ENCODE measurements around the gene BBLN.
"Not testable (repeated sequence)": the region's sequence is repeated elsewhere in the genome, so short reads cannot be mapped to it uniquely, and the experiment has no call there.

BBLN gene

DNA sequence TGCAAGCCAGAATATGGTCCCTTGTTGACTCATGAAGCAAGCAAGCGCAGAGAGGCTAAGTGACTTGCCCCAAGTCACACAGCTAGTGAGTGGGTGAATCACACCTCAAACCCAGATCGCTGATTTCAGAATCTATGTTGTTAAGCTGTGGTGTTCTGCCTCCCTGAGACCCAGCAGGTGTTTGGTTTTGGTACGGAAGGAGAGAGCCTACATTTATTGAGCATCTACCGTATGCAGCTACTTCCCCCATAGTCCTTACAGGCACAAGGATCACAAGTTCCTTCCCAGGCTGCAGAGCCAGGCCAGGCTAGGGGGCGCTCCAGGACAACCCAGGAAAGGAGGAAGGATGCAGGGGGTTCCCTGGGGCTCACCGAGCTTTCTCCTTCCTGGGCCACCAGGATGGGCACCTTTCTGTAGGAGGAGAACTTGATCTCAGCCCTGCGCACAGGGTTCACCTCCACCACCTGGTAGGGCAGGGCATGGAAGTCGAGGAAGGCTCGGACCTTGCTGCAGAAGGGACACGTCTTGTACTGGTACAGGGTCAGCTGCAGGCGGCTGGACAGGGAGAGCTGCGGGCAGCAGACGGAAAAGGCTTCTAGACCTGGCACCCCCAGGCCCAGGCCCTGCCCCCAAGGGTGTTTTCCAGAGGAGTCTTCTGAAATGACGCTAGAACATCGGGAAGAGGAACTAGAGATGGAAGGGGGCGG, 35.0 kb upstream of the BBLN start:
- peak; percentile 43 for DNase-seq (ENCODE audit: low spot score)

DNA sequence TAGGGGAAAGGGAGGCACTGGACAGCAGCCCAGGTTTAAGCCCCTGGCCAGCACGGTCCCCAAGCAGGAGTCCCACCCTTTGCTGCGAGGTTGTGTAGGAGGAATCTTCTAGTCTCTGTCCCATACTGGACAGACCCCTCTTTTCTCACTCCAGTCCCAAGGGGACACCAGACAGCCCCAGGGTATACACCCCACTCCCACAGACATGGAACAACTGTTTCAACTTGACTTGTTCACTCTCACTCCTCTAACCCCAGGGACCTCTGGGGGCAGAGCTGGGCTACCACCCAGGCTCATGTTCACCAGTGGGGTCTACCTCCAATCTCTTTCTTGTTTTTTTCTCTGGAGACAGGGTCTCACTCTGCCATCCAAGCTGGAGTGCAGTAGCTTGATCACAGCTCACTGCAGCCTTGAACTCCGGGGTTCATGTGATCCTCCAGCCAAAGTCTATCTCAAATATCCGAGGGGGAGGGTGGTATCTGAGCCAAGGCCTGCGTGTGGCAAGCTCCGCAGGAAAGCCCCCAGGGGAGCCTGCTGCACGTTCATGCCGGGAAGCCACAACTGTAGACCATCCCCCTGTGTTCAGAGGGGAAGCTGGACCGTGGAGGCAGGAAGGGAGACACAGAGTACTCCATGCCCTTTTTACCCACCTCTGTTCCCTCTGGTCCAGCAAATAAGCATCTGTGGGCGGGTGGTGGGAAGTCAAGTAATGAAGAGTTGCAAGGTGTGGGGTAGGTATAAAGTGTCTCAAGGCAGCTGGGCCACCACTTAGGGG, 34.3 kb upstream of the BBLN start:
- no peak for DNase-seq (ENCODE audit: low spot score)

DNA sequence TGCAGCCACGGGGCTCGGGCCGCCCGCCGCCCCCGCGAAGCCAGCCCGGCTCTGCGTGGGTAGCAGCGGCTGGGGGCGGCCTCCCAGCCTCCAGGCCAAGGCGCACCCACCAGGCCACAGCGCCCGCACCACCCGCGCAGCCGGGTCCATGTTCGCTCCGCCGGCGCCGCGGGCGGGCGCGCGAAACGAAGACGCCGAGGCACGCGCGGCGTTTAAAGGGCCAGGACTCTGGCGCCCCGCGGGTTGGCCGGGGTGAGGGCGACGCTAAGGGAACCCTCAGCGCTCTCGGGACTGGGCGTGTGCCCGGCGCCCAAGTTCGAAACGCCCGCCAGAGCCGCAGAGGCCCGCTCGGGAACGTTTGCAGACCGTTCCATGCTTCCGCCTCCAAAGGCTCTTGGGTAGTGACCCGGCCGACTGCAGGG, 32.5 kb upstream of the BBLN start, which contains the start of gene PTGES2:
TSS of gene PTGES2 (minus strand) at position 162 of the 422 bp plus-strand sequence. CDS start at position 150, 12 bp downstream.
- peak; percentile 87 for DNase-seq (ENCODE audit: low spot score)

DNA sequence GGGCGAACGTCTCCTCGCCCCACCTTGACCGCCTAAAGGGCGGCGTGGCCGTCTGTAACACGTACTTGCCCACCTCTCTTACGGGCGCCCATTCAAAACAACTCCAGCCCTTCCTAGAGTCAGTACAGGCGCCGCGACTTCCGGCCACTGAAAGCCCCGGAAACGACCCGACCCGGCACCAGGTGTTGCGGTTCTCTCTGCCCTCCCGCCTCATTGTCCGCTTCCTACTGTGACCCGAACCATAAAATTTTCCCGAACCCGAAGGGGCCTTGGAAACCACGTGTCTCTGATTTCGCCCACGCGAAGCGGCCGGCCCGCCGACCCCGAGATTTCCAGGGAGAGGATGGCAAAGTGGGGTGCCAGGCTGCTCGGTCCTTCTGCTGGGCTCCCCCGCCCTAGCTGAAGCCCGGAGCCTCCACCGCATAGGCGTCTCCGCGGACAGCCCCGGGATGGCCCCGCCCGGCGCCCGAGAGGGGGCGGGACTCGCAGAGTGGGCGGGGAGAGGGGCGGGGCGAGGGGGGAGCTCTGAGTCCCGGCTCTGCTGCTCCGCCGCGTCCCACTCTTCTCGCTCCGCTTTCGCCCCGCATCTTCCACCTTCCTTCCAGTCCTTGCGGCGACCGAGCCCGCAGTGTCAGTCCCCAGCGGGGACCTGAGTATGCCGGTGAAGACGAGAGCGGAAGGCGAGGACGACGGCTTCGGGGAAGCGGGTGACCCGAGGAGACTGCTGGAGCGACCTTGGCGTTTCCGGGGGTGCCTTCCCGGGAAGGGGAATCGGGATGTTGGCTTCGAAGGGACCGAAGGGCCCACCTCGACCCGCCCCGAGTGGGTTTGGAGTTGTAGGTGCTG, 31.9 kb upstream of the BBLN start:
- DNase-seq (ENCODE audit: low spot score) = peak; percentile 94

DNA sequence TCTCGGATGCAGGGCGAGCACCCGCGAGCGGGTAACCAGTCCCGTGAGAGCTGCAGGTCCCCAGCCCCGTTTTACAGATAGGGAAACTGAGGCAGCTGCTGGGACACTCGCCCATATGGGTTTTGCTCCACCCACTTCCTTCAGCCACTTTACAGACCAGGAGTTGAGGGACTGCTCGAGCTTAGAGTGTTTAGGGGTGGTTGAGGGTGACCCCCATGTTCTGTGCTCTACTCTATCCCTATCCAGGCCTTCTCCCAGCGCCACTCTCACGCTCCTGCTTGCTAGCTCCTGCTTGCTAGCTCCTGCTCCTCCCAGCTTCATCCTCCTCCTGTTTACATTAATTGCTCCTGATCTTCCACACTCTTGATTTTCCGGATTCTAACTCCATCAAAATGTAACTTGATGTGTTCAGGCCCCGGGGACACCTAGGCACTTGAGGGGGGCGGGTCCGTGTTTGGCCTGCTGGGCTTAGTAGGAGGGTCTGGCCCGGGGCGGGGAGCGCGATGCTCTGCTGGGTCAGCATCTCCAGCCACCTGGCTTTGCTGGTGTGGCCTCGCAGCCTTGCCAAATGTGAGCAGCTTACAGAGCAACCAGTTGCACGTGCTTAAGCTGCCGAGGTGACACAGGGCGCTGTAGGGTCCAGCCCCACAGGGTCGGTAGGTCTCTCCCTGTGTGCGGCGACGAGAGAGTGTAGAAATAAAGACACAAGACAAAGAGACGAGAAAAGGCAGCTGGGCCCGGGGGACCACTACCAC, 31.1 kb upstream of the BBLN start:
- peak; percentile 28 for DNase-seq (ENCODE audit: low spot score)

DNA sequence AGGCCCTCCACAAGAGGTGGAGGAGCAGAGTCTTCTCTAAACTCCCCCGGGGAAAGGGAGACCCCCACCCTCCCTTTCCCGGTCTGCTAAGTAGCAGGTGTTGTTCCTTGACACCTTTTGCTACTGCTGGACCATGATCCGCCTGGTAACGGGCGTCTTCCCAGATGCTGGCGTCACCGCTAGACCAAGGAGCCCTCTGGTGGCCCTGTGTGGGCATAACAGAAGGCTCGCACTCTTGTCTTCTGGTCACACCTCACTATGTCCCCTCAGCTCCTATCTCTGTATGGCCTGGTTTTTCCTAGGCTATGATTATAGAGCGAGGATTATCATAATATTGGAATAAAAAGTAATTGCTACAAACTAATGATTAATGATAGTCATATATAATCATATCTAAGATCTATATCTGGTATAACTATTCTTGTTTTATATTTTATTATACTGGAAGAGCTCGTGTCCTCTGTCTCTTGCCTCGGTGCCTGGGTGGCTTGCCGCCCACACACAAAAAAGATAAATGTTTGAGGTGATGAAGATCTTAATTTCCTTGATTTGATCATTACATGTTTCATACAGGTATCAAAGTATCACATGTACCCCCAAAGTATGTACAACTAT, 30.0 kb upstream of the BBLN start:
- DNase-seq (ENCODE audit: low spot score) = not testable (repeated sequence)

DNA sequence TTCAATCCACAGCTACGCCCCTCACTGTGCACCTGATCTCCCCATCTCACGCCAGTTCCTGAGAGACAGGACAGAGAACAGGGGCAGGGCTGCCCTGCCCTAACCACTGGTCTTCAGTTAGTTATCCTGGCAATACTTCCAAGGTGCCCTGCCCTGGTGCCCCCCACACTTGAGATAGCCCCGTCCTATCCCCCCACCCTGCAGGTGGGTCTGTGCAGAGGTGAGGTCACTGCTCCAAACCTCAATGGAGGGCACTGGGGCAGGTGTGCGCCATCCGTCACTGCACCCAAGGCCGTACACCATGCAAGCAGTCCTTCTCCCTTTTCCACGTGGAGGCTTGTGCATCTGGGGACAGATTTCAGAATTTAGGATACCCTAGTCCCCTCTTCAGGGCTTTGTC, 29.4 kb upstream of the BBLN start:
- DNase-seq (ENCODE audit: low spot score) = not testable (repeated sequence)

DNA sequence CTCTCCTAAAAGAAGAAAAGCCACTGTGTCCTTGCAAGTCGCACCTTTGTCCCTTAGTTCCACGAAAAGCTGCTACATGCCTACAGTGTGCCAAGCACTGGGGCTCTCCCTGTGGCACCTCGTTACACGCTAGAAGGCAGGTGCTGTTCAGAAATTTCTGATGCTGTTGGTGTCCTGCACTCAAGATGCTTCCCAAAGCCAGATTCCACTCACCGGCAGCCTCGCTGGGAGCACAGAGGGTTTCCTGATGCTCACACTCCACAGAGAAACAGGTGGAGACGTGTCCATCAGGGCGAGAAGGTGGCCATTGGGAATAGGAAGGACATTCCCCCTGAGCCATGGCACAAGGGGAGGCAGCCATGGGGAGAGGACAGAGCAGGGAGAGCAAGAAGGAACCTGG, 28.7 kb upstream of the BBLN start:
- DNase-seq (ENCODE audit: low spot score) = not testable (repeated sequence)

DNA sequence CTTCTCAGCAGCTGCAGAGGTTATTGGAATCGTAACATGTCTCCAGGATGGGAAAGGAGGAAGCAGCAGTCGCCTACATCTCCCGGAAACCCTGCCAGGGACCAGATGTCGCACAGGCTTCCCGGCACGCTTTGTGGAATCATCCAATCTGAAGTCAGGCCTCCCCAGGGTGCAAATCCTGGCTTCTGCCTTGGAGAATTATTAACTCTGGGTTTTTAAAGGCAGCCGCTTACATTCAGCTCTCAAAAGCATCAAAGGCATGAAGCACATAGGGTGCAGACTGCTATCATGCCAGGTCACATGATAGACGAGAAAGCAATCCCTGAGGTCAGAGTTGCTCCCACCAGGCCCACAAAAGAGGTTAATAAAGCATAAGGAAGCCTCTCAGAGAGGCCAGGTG, 27.9 kb upstream of the BBLN start:
- not testable (repeated sequence) for DNase-seq (ENCODE audit: low spot score)

DNA sequence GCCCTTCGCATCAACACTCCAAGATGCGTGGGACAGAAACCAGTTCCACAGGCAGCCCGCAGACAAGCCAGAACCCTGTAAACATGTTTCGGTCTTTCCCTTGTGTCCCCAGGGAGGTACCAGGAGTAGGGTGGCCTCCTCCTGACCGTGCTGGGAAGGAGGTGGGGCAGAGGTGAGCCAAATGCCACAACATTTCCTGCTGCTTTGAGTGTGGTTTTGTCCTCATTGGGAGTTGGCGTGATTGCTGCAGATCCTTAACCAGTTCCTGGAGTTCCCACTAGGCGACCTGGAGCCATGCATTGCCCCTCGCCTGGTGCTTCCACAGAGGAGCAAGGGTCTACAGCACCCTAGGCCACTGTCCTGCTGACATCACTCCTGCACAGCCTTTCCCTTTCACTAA, 24.5 kb upstream of the BBLN start:
- DNase-seq (ENCODE audit: low spot score) = not testable (repeated sequence)

DNA sequence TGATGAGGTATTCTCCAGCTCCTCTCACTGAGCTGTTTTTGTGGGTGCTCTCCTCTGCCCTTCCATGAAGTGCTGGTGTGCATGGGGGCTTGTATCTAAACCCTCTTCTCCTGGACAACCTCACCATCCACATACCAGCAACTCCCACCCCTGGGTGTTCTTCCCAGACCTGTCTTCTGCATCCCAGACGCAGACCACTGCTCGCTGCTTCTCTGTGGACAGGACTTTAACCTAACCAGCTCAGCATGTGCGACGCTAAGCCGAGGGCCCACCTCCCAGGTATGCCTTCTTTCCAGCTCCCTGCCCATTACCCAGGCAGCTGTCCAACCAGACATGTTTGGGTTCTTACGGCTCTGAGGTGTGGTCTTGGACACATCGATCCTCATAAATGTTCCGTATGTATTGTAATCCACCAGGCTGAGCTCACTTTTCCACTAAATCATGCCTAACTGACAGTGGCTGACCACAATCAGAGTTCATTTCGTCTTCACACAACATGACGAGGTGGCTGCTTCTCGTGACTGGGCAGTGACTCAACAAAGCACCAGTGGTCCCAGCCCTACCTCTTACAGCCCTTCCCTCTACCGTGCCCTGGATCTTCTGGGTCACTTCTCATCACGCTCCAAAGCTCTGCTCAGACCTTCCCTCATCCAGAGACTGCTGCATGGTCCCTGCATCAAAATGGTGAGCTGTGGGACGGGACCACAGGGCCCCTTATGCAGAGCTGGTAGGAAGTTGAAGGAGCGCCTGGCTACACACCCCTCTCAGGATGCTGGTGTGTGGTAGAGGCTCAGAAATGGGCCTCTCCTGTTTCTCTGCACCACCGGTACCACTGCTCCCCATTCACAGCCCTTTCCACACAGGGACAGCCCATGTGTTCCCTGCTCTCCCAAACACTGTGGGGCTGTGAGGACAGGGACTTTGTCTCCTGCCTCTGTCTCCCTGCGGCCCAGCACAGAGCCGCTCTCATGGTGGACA, 23.0 kb upstream of the BBLN start:
- no peak for DNase-seq (ENCODE audit: low spot score)

DNA sequence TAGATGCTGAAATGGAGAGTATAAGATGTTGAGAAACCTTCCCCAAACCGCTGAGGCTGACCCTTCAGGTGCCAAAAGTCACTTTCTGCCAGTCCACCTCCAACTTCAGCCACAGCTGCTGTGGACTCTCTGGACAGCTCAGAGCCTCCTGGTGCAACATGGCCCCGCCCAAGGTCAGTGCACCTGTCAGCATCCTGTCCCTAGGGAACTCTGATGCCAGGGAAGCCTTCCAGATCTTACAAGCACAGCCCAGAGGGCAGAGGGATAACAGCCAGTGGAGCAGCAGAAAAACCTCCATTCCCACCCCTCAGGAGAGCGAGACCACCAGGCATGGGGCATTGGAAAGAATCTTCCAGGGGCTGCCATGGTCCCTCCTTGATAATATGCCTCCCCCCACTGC, 22.1 kb upstream of the BBLN start:
- DNase-seq (ENCODE audit: low spot score) = no peak

DNA sequence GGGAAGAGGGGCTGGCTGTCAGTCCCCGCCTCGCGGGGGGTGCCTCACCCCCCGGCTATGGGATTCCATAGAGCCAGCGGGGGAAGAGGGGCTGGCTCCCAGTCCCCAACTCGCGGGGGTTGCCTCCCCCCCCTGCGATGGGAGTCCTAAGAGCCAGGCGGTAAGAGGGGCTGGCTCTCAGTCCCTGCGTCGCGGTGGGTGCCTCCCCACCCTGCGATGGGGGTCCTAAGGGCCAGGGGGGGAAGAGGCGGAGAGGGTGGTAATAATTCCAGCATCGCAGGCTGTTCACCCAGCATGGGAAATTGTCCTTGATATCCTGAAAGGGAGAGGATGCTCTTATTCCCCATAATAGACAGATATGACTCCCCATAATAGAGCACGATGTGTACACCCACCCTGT, 20.4 kb upstream of the BBLN start:
- DNase-seq (ENCODE audit: low spot score) = no peak

DNA sequence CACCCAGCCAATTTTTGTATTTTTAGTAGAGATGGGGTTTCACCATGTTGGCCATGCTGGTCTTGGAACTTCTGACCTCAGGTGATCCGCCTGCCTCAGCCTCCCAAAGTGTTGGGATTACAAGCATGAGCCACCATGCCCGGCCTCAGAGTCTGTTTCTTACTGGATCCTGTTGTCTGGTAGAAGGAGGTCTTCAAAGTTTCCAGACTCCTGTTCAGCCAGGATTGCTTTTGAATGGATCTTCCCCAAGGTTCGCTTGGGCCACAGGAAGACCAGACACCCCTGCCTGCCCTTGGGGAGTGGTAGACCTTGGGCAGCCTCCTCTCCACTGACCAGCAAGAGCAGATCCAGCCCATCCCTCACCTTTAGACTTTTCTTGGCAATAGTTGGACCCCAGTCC, 18.5 kb upstream of the BBLN start:
- no peak for DNase-seq (ENCODE audit: low spot score)

DNA sequence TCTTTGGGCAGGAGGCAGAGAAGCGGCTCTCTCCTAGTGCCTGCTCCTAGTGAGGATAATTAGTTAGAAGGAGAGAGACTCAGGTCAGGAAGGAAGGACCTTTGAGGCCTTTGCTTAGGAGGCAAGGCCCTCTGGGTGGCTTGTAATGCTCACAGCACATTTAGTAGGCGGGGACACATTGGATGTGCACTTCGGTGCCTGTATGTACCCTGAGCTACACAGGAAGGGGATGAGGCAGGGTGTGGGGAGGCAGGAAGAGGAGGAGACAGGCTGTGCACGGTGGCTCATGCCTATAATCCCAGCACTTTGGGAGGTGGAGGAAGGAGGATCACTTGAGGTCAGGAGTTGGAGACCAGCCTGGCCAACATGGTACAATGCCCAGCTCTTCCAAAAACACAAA, 18.0 kb upstream of the BBLN start:
- DNase-seq (ENCODE audit: low spot score) = no peak

DNA sequence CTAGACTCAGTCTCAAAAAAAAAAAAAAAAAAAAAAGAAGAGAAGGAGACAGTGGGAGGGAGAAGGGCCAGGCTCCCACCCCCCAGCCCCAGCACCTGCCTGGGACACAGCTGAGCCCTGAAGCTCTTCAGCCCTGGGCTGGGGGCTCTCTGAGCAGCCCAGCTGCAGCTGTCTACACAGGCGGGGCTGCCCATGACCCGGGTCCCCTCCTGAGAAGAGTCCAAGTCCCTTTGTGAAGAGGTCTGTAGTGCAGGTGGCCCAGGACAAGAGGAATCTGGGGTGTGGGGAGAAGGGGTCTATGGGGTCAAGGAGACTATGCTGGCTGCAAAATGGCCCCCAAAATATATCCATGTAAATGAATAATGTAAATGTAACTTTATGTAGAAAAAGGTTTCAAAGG, 17.5 kb upstream of the BBLN start:
- DNase-seq (ENCODE audit: low spot score) = no peak

DNA sequence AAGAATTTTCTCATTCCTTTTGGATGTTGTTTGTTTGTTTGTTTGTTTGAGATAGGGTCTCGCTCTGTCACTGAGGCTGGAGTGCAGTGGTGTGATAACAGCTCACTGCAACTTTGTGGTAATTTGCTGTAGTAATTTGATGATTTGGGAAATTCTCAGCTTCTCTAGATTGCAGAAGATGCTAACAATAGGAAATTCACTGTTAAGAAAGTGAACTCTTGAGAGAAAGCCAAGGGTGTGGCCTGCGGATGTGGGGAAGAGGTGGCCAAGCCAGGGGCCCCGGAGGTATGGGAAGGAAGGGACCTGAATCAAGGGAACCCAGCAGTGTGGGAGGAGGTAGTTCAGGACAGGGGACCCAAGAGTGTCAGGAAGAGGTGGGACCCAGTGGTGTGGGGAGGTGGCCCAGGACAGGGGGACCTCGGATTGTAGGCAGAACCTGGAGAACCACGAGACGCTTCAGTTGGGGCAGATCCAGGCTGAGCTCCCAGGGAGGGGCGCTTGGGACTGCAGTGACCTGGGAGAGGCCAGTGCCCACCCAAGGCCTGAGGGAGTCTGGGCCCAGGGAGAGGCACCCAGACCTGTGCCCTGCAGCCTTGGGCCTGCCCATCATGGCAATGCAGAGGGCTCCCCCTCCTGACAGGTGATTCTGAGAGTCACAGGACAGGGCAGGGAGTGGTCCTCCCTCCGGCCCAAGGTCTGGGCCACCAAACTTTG, 16.4 kb upstream of the BBLN start:
- no peak for DNase-seq (ENCODE audit: low spot score)

DNA sequence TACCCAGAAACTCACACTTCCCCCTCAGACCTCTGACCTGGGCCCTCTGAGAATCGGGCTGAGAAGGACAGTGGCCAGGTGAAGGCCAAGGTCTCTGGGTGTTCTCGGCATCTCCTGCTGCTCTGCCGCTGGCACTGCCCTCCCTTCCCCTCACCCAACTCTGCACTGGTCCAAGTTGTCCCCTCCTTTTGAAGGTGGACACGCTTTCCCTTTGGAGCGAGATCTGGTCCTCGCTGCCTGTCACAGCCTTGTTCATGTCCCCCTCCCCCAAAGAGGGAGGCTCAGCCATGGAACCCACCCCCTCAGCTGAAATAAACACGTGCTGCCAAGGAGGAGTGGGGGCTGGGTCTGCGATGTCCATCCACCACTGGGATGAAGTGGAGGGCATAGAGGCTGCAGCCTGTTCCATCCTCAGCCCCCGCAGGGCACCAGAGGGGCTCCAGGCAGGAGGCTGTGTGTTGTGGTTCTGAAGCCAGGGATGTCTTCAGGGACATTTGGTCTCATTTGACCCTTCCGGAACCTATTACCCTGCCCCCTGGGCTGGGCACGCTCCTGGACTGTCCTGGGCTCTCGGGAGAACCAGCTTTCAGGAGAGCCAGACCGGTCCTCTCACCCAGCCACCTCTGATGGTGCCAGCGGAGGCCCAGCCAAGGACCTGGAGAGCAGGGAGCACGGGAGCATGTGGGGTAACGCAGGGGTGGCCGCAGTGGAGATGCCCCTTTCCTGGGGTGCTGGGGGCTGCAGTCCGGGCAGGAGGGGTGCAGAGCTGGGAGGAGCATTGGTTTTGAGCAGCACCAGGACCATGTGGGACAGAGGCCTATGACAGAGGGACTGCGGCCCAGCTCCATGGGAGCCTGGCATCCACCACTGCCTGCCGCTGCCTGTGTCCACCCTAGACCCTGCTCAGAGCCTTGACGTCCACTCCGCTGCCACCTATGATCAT, 15.6 kb upstream of the BBLN start:
- DNase-seq (ENCODE audit: low spot score) = no peak

Measured in NAMALWA (cell line).